Gastroesophageal sphincter (tissue), 4 donors: Measurements from ENCODE around the gene MDM1. TPM values are rescaled to one million over a fixed set of nuclear protein-coding genes. Genes with fewer than 3 reads are reported as not detected.

Experiments used
- ATAC-seq: fragments of 150-250 bp; one replicate; pipeline ENCODE4 v1.9.1; 2016; ENCODE audit warnings: mild to moderate bottlenecking, moderate library complexity
- H3K27ac ChIP-seq, 4 donors: fragments of 200-600 bp; sonication (generic) in 3 of 4; 1 replicate in 3 of 4; 2 replicates in 1 of 4; pipeline ENCODE4 v1.5.1; 2016 to 2019
- H3K27me3 ChIP-seq: fragments of 200-600 bp; sonication (generic); one replicate; pipeline ENCODE4 v1.5.1; 2019
- H3K36me3 ChIP-seq, 2 donors: fragments of 200-600 bp; sonication (generic); one replicate each; pipeline ENCODE4 v1.5.1; 2019; ENCODE audit warnings: control low read depth in 1 of 2
- H3K4me1 ChIP-seq, 3 donors: fragments of 200-600 bp; sonication (generic); 1 replicate in 2 of 3; 2 replicates in 1 of 3; pipeline ENCODE4 v1.5.1; 2016 to 2019; ENCODE audit warnings: control low read depth in 2 of 3
- H3K4me3 ChIP-seq, 2 donors: fragments of 200-600 bp; sonication (generic); one replicate each; pipeline ENCODE4 v1.5.1; 2019; ENCODE audit warnings: mild to moderate bottlenecking in 1 of 2, moderate library complexity in 1 of 2
- H3K9me3 ChIP-seq, 3 donors: fragments of 200-600 bp; sonication (generic); one replicate each; pipeline ENCODE4 v1.5.1; 2017 to 2019; ENCODE audit warnings: control low read depth in 2 of 3
- CTCF ChIP-seq, 4 experiments: fragments of 200-600 bp in 2 of 4; fragments of 450-650 bp in 2 of 4; sonication (generic) in 1 of 4; IDR thresholded peaks; one replicate each; pipeline ENCODE4 v1.5.1; 2017 to 2019; ENCODE audit warnings: antibody characterized with exemption in 4 of 4, mild to moderate bottlenecking in 2 of 4, moderate library complexity in 2 of 4
- EP300 ChIP-seq: sonication (generic); formaldehyde crosslinking; IDR thresholded peaks from one replicate; pipeline ENCODE4 v1.6.1; 2017; ENCODE audit warnings: antibody characterized with exemption, mild to moderate bottlenecking
- POLR2A ChIP-seq, 2 donors: fragments of 450-650 bp; IDR thresholded peaks; one replicate each; pipeline ENCODE4 v1.6.1; 2017; ENCODE audit warnings: antibody characterized with exemption in 2 of 2, mild to moderate bottlenecking in 2 of 2, moderate library complexity in 1 of 2
- POLR2AphosphoS5 ChIP-seq: sonication (generic); formaldehyde crosslinking; IDR thresholded peaks from one replicate; pipeline ENCODE4 v1.6.1; 2017; ENCODE audit warnings: antibody characterized with exemption
- WGBS, 2 donors: methylation state at CpG; one replicate each; pipeline ENCODE4 v1.1.5; 2018; ENCODE audit warnings: low coverage in 1 of 2; 5-methylcytosine and 5-hydroxymethylcytosine counted together
- total RNA-seq, 4 donors: library from RNA; depleted of rRNA; stranded (reverse); fragments of >200 nt; gene quantifications; one replicate each; pipeline ENCODE4 v1.1.0, GENCODE V29; 2016

Gene MDM1
- 10 to 100 TPM; 13.5 to 38.8 (median 23.1) TPM for total RNA-seq

- Histone ChIP-seq H3K27me3 (no peaks in the 10 kb centered on the region), H3K36me3 (peaks cover 0 to 11% of the 10 kb centered on the region in 2 donors), H3K4me1 (peaks cover 3 to 72% (median 6%) of the 10 kb centered on the region in 3 donors), H3K4me3 (peak within 1 kb of the TSS; percentile 59 to 85), H3K27ac (peak within 1 kb of the TSS; percentile 11 to 85 (median 82)), H3K9me3 (no peaks in the 10 kb centered on the region)
- TF ChIP-seq POLR2AphosphoS5 (peak; percentile 54), POLR2A (IDR thresholded peaks at IDR 0.05) (peak; percentile 19 to 47), CTCF (IDR thresholded peaks at IDR 0.05) (no peak), EP300 (no peak)
- peak; percentile 99 for ATAC-seq
- WGBS, 2 donors, result 0 to 1% methylated on average over 4 to 10 of the region's 59 CpGs
These were observed at the start of gene MDM1 for GRCh38 chr12:68331869-68332727. MDM1 (minus strand) TSS chr12:68332362; CDS start chr12:68332245, 117 bp downstream.

GRCh38 chr12:68381476-68382219 lies 49.5 kb upstream of the MDM1 start:
- Histone ChIP-seq H3K4me3 (no peak overlapping the region), H3K9me3 (no peaks in the 10 kb centered on the region), H3K27ac (no peak overlapping the region), H3K4me1 (peaks cover 0 to 25% (median 6%) of the 10 kb centered on the region in 3 donors), H3K27me3 (no peaks in the 10 kb centered on the region), H3K36me3 (no peaks in the 10 kb centered on the region)
- ATAC-seq, result no peak
- TF ChIP-seq CTCF (IDR thresholded peaks at IDR 0.05), result no peak
- no peak for TF ChIP-seq EP300
- TF ChIP-seq POLR2A (IDR thresholded peaks at IDR 0.05), result no peak
- no peak for TF ChIP-seq POLR2AphosphoS5
- WGBS, 2 donors, result 82 to 87% methylated on average over 6 of the region's 6 CpGs

GRCh38 chr12:68378872-68379606 lies 46.9 kb upstream of the MDM1 start:
- peak overlapping the region in 2 of 4 donors; percentile 1 to 13 for H3K27ac ChIP-seq
- WGBS, 2 donors, result 16 to 30% methylated on average over 4 to 5 of the region's 5 CpGs
- ATAC-seq, result peak; percentile 54
- H3K9me3 ChIP-seq, result no peaks in the 10 kb centered on the region
- H3K27me3 ChIP-seq, result no peaks in the 10 kb centered on the region
- no peak overlapping the region for H3K4me3 ChIP-seq
- H3K4me1 ChIP-seq, result peaks cover 0 to 25% (median 6%) of the 10 kb centered on the region in 3 donors
- no peaks in the 10 kb centered on the region for H3K36me3 ChIP-seq
- TF ChIP-seq POLR2AphosphoS5 (no peak), CTCF (IDR thresholded peaks at IDR 0.05) (no peak), EP300 (no peak), POLR2A (IDR thresholded peaks at IDR 0.05) (no peak)

GRCh38 chr12:68377881-68378280 lies 45.7 kb upstream of the MDM1 start:
- no peak overlapping the region for H3K4me3 ChIP-seq
- H3K36me3 ChIP-seq, result no peaks in the 10 kb centered on the region
- WGBS, 2 donors, result 65 to 91% methylated on average over 3 of the region's 3 CpGs
- no peak for TF ChIP-seq CTCF (IDR thresholded peaks at IDR 0.05)
- no peak for TF ChIP-seq POLR2A (IDR thresholded peaks at IDR 0.05)
- TF ChIP-seq EP300, result no peak
- TF ChIP-seq POLR2AphosphoS5, result no peak
- no peak overlapping the region for H3K27ac ChIP-seq
- H3K9me3 ChIP-seq, result no peaks in the 10 kb centered on the region
- ATAC-seq, result no peak
- no peaks in the 10 kb centered on the region for H3K27me3 ChIP-seq
- H3K4me1 ChIP-seq, result peaks cover 0 to 25% (median 6%) of the 10 kb centered on the region in 3 donors
